HG03108 (cell line): ENCODE data around the gene NRF1.

Source experiments
- ATAC-seq: cut with Tn5 transposase; IDR thresholded peaks from one replicate; pipeline ENCODE4 v1.9.1; 2021; ENCODE audit warnings: moderate library complexity; ENCODE audit not compliant: unreplicated experiment

NRF1 gene

GRCh38 chr7:129729511-129729910 lies 118.0 kb downstream of the NRF1 start:
- ATAC-seq = no peak

DNA sequence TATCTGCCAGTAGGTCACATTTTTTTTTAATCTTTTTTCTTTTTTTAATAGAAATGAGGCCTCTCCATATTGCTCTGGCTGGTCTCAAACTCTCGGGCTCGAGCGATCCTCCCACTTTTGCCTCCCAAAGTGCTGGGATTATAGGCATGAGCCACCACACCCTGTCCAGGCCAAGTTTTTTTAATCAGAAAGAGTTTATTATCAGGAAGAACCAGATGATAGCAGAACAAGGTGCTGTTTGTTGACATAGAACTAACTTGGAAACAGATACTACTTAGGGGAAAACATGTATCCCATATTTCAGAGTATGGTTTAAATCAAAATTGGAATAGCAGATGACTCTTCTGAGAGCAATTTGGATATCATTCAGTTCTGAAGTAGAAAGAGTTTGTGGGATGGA lies 118.6 kb downstream of the NRF1 start:
- no peak for ATAC-seq

DNA sequence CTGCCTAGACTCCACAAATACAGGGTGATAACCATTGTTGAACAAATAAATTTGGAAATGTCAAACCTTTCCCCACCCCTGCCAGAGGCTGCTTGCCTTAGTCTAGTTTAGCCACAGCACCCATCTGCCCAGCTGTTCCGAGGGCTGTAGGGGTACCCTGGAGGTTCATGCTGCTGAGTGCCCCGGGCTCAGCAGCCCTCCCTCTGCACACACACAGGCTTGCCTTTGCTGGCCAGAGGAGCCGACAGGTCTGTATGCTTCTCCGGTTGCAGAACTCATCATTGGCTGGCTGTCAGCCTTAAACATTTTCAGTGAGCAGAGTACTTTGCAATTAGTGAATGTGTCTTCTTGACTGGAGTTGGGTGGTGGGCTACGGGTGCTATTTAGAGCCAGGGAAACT lies 122.9 kb downstream of the NRF1 start:
- ATAC-seq = no peak

- ATAC-seq = no peak
Measured at GRCh38 chr7:129739427-129739826, 127.9 kb downstream of the NRF1 start.

DNA sequence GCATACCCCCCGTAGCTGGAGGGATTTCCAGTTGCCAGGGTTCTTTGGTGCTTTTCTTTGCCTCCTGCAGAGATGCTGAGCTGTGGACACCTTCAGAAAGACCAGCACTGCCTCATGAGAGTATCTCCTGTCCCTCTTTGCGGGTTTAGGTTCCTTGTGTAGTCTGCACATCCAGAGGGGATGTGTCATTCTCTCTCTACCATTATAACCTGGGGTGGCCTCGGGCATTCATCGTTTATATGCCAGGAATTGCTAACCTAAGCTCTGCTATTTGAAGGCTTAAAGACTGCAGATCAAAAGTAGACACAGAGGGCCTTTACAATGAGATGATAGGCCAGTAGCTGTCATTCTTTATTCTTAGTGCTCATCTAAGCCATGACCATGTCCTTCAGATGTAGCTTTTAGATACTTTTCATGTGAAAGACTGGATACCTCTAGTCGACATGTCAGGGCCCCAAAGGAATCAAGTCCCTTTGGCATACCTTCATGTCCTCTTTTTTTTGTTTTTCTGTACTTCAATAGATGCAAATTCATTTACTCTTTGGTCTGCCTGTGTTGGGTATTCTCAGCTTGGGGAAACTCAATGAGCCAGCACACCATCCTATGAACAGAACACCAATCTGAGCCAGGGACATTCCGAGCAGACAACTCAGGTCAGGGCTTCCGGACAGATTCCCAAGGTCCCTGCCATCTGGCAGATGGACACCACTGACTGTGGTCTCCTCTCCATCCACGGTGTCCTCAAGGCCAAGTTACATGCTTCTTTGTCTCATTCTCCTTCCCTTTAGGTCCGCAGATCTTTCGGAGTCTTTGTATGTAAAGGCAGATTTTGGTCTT lies 129.3 kb downstream of the NRF1 start:
- ATAC-seq = no peak

DNA sequence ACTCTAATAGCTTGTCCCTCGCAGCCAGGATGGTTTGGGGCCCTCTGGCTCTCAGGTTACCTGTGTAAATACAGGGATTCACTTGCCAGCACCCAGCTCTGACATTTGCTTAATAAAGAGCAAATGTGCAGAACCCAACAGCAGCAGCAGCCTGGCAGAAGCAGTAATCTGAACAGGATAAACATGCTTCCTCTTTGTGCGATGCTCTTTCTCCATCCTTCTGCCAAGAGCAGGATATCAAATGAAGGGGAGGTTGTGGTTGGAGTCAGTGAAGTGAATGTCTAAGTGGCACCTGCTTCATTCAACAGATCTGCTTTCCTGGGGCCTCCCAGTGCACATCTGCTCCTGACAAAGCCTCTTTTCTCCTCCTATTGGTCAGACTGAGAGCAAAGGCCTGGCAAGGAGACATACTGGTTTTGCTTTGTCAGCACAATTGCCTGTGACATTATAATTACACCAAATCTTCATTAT lies 130.3 kb downstream of the NRF1 start:
- no peak for ATAC-seq

- no peak for ATAC-seq
Measured at GRCh38 chr7:129742256-129742655, 130.7 kb downstream of the NRF1 start.

DNA sequence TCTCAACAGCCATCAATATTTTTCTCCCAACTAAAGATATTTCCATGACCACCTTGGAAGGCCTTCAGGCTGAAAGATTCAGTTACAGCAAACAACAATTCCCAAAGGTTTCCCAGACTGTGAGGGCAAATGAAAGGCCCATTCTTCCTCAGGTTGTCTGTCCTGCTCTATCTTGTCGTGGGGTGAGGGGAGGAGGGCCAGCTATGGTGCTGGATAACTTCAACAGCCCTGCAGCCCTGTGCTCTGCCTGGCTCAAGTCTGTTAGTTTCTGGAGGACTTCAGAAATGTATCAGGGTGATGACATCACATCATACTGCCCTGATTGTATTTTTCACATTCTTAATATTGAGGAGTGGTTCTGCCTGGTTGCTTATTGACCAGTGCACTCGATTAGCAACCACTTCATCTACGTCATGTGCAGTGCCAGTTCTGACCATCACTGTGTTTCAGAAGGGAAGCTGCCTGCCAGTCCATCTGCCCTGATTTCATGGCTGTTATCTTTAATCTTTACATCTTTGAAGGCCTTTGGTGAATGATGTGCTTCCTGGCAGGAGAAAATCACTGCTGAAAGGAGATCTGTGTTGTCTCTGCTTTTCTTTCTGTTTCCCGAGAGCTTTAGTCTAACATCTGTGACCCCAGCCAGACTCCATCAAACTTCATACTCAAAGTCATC lies 135.5 kb downstream of the NRF1 start:
- no peak for ATAC-seq

DNA sequence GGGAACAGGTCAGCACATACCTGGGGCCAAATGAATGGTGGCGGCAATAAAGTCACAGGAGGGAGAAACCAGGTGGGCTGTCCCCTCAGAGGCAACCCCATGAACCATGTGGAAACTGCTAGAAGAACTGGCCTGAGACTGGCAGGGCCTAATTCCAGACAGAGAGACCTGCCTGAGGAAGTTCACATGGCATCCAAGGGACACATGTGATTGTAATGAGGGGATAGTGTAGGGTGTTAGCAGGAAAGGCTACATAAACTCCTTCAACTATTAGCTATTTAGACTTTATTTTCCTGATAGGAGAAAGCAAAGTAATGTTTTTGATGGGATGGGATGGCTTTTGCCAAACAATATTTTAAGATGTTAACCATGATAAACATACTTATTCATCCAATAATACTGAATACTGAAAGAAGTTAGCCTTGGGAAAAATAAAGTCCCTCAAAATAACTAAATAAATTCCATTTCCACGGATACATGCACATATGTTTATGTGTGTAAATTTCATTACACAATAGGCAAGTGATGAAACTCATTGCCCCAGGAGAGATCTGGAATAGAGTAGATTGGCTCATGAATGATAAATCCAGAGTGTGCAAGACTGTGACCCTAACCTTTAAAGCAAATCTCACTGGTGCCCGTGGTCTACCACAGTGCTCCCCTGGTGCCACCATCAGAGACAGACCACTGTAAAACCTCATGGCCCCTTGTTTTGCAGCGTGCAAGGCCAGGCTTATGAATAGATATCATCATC lies 137.0 kb downstream of the NRF1 start:
- no peak for ATAC-seq

DNA sequence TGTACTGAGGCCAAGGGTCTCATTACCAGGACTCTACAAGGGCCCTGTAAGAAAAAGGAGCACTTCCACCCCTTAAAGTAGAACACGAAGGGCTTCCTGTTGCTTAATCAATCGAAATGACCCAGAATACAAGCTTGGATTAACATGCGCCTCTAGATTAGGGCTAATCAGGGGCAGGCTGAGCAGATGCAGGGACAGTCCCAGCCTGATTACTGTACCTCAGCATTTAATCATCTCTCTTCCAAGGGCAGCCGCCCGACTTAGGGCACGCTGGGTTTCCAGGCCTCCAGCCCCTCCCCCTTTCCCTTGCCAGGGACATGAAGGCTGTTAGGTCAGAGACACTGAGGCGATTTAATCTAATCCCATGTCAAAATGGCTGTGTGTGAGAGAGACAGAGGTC lies 138.6 kb downstream of the NRF1 start:
- ATAC-seq = no peak

DNA sequence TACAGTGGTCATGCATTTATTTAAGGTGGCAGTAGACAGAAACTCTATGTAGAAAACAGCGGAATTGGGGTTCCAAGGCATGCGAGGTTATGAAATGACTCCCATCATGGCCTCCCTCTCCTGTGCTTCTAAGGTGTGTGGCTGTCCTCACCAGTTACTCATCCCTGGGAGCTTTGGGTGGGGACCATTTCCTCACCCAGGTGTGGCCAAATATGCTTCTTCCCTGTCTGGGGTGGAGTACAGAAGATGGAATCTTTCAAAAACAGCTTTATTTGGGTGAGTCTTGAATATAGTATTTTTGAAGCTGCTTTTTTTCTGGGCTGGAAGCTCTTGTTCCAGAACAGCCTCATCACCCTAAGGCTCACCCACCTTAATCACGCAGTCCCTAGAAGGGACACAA lies 139.0 kb downstream of the NRF1 start:
- ATAC-seq = no peak

GRCh38 chr7:129751916-129752315 lies 140.4 kb downstream of the NRF1 start:
- no peak for ATAC-seq

DNA sequence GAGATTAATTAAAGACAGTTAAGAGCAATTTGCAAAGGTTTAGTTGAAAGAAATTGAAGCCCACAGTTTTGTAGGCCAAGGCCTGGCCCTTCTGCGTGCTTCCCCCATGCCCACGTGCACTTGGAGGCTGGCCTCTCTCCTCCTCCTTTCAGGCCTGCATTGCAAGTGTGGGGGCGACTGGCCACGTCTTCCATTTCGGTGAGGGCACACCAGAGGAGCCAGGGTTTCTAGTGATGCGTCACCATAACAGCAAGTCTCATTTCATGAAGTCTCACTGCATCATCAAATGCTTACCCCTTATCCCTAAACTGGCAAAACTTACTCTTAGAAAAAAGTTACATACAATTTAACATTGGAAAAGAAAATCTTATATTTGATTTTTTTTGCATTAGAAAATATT lies 141.2 kb downstream of the NRF1 start:
- ATAC-seq = no peak

- no peak for ATAC-seq
Measured at GRCh38 chr7:129754406-129754805, 142.9 kb downstream of the NRF1 start.

- ATAC-seq = no peak
Measured at GRCh38 chr7:129757991-129758390, 146.5 kb downstream of the NRF1 start.

DNA sequence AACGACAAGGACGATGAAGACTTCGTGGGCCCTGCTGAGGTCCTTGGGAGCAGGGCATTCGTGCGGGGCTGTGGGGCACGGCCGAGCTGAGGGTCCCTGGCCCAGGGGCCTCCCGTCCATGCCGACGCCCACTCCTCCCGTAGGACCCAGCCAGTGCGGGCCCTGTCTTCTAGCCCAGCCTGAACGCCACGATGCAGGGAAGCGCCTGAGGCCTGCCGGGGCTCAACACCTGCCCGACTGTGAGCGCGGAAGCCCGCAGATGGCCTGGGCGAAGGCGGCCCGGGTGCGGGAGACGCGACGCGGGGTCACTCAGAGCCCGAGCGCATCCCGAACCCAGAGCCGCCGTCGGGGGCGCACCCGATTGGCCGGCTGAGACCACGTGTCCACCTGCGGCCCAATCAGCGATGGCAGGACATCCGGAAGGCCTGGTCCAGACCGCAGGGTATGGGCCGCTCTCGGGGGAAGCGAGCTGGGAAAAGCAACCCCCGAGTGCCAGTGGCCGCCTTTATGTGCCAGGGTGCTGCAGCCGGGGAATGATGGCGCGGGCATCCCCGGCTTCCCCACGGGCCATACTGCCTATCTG lies 151.0 kb downstream of the NRF1 start:
- no peak for ATAC-seq

- ATAC-seq = no peak
Measured at GRCh38 chr7:129764247-129765084, 152.9 kb downstream of the NRF1 start.

- ATAC-seq = no peak
Measured at GRCh38 chr7:129765352-129765751, 153.8 kb downstream of the NRF1 start.

- ATAC-seq = no peak
Measured at GRCh38 chr7:129767120-129768015, 155.8 kb downstream of the NRF1 start.
